Prostate gland (tissue), 2 donors: ENCODE results near the gene ZNF423. TPM values are rescaled to one million over a fixed set of nuclear protein-coding genes. Genes with fewer than 3 reads are reported as not detected.

Experiments used
- DNase-seq: peaks from one replicate; pipeline ENCODE4 v3.0.0-alpha.2; 2019; ENCODE audit warnings: low spot score
- H3K27ac ChIP-seq, 2 donors: fragments of 200-600 bp; sonication (generic); 2 replicates each; pipeline ENCODE4 v1.5.1; 2017 to 2019
- H3K27me3 ChIP-seq: fragments of 200-600 bp; sonication (generic); replicated peaks from 2 replicates; pipeline ENCODE4 v1.5.1; 2019; ENCODE audit not compliant: insufficient read depth
- H3K36me3 ChIP-seq, 2 donors: fragments of 200-600 bp; sonication (generic); 1 replicate in 1 of 2; 2 replicates in 1 of 2; pipeline versions ENCODE4 v1.5.1 to v1.8.1; 2017 to 2019
- H3K4me1 ChIP-seq: fragments of 200-600 bp; sonication (generic); replicated peaks from 2 replicates; pipeline ENCODE4 v1.5.1; 2019
- H3K4me3 ChIP-seq, 2 donors: fragments of 200-600 bp; sonication (generic); 2 replicates each; pipeline ENCODE4 v1.5.1; 2017 to 2019
- H3K9me3 ChIP-seq: fragments of 200-600 bp; sonication (generic); 2 replicates; pipeline ENCODE4 v1.5.1; 2017
- POLR2A ChIP-seq: fragments of 450-650 bp; IDR thresholded peaks from one replicate; pipeline ENCODE4 v1.6.1; 2016; ENCODE audit warnings: antibody characterized with exemption, mild to moderate bottlenecking
- POLR2AphosphoS5 ChIP-seq: sonication (generic); formaldehyde crosslinking; IDR thresholded peaks from one replicate; pipeline ENCODE4 v1.6.1; 2017; ENCODE audit warnings: antibody characterized with exemption
- WGBS: methylation state at CpG from one replicate; pipeline ENCODE4 v1.1.5; 2018; 5-methylcytosine and 5-hydroxymethylcytosine counted together
- intact Hi-C: fragments of 100-400 bp; cut with DNase I; formaldehyde crosslinking; loops from one replicate; pipeline ENCODE4 v1.14.2; 2022
- total RNA-seq, 2 donors: library from RNA; depleted of rRNA; stranded (reverse); fragments of >200 nt; gene quantifications; one replicate each; pipeline ENCODE4 v1.1.0, GENCODE V29; 2016
- TF ChIP-seq, protein P1 (sequence below), 4 experiments: fragments of 200-600 bp in 2 of 4; fragments of 450-650 bp in 2 of 4; sonication (generic) in 2 of 4; IDR thresholded peaks; 1 replicate in 3 of 4; 2 replicates in 1 of 4; pipeline ENCODE4 v1.5.1; 2016 to 2019; ENCODE audit warnings: antibody characterized with exemption in 4 of 4, mild to moderate bottlenecking in 2 of 4, moderate library complexity in 2 of 4

Gene ZNF423
- total RNA-seq, 2 donors from 2014 or later: 6.1 to 22.7 TPM

DNA sequence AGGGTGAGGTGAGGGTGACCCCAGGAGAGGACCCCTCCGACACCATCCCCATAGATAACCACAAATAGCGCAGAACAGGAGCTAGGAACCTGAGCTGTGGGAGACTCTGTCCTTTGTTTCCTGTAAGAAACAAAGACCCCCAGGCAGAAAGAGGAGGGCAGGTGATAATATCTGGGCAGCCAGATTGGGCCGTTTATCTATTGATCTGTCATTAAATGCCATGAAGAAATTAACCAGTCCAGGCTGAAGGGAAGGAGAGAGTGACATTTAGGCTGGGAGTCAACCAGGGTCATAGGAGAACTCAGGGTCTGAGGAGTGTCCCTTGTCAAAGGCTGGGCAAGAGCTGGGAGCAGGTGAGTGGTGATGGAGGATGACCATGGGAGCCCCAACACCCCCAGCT, 324.5 kb downstream of the ZNF423 start:
- intact Hi-C loops: no loop called here
- WGBS: 86% methylated on average over 3 of the region's 3 CpGs
- no peak for DNase-seq
- no peaks in the 10 kb centered on the region for H3K36me3 ChIP-seq
- TF ChIP-seq POLR2A (no peak), POLR2AphosphoS5 (no peak)
- TF ChIP-seq, protein P1, sequence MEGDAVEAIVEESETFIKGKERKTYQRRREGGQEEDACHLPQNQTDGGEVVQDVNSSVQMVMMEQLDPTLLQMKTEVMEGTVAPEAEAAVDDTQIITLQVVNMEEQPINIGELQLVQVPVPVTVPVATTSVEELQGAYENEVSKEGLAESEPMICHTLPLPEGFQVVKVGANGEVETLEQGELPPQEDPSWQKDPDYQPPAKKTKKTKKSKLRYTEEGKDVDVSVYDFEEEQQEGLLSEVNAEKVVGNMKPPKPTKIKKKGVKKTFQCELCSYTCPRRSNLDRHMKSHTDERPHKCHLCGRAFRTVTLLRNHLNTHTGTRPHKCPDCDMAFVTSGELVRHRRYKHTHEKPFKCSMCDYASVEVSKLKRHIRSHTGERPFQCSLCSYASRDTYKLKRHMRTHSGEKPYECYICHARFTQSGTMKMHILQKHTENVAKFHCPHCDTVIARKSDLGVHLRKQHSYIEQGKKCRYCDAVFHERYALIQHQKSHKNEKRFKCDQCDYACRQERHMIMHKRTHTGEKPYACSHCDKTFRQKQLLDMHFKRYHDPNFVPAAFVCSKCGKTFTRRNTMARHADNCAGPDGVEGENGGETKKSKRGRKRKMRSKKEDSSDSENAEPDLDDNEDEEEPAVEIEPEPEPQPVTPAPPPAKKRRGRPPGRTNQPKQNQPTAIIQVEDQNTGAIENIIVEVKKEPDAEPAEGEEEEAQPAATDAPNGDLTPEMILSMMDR (IDR thresholded peaks at IDR 0.05): no peak
- H3K27me3 ChIP-seq: no peaks in the 10 kb centered on the region
- H3K4me3 ChIP-seq: no peak overlapping the region
- no peaks in the 10 kb centered on the region for H3K9me3 ChIP-seq
- no peaks in the 10 kb centered on the region for H3K4me1 ChIP-seq
- no peak overlapping the region for H3K27ac ChIP-seq

DNA sequence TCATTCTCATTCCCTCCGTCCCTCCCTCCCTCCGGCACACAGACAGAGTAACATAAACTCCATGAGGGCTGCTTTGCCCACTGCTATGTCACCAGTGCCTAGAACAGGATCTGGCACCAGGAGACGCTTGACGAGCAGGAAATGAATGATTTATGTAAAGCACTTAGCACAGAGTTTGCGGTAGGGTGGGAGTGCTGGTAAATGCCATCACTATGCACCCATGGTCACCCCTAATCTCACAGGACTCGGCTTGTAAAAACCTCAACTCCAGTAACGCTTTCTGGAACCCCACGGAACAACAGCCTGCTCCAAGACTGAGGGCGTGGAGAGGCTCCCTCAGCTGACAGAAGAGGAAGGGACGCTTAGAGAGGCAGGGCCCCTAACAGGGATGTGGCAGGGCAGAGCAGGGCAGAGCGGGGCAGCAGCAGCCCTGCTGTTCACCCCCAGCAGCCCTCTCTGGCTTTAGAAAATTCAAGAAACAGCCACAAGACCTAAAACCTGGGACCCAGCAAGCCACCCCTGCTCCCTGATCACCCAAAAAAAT, 325.4 kb downstream of the ZNF423 start:
- TF ChIP-seq POLR2A: no peak
- no peak for TF ChIP-seq POLR2AphosphoS5
- TF ChIP-seq, protein P1 (IDR thresholded peaks at IDR 0.05): no peak
- no peaks in the 10 kb centered on the region for H3K36me3 ChIP-seq
- H3K4me3 ChIP-seq: no peak overlapping the region
- no peak overlapping the region for H3K27ac ChIP-seq
- H3K27me3 ChIP-seq: no peaks in the 10 kb centered on the region
- intact Hi-C loops: no loop called here
- whole genome bisulfite sequencing: 62% methylated on average over 11 of the region's 11 CpGs
- no peaks in the 10 kb centered on the region for H3K4me1 ChIP-seq
- H3K9me3 ChIP-seq: no peaks in the 10 kb centered on the region
- DNase-seq: no peak

DNA sequence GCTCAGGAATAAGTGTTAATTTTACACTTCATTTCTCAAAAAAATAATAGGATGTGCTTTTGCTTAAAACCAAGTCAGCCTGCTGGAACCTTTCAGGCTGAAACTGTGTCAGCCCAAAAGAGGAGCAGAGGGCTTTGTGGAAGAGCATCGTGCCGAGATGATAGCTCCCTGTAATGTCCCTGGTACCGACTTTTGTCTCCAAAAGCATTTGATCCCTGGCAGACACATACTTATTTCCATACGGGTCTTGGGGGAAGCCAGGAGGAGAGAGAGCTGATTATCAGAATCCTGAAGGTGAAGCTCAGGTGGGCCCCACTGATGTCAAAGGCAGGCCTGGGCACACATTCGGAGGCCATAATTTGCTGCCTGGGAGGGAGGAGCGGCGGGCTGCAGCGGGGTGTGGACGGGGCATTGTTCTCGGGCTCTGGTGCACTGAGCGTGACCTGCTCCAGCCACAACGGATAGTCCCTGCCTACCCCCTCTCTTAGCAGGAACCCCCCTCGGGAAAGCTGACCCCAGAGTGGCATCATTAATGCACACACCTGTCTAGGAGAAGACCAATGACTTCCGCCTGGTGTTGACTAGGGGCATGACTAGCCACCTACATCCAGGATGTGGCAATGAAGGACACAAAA, 326.4 kb downstream of the ZNF423 start:
- 86% methylated on average over 14 of the region's 14 CpGs for WGBS
- no peak for DNase-seq
- no peaks in the 10 kb centered on the region for H3K4me1 ChIP-seq
- no peak overlapping the region for H3K27ac ChIP-seq
- H3K9me3 ChIP-seq: no peaks in the 10 kb centered on the region
- H3K27me3 ChIP-seq: no peaks in the 10 kb centered on the region
- no peak for TF ChIP-seq POLR2A
- TF ChIP-seq, protein P1 (IDR thresholded peaks at IDR 0.05): no peak
- no peak for TF ChIP-seq POLR2AphosphoS5
- H3K36me3 ChIP-seq: no peaks in the 10 kb centered on the region
- H3K4me3 ChIP-seq: no peak overlapping the region
- intact Hi-C loops: no loop called here

DNA sequence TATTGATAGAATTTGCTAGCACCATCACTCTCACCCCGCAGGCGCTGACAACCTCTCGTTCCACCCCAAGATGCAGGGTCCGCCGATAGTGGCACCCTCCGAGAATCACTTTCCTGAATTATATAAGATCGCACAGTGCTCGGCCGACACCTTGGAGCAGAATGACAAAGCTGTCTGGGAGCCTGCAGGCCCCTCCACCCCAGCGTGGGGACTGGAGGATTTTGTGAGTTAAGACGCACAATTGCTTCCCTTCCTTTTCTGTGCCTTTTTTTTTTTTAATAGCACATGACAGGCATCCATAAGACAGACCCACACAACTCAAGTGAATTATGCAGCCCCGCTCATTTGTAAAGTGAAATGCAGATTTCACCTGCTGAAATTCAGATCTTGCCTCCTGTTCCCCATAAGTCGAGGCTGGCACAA, 327.0 kb downstream of the ZNF423 start:
- H3K4me3 ChIP-seq: no peak overlapping the region
- no peaks in the 10 kb centered on the region for H3K27me3 ChIP-seq
- WGBS: 90% methylated on average over 13 of the region's 13 CpGs
- H3K36me3 ChIP-seq: no peaks in the 10 kb centered on the region
- no peaks in the 10 kb centered on the region for H3K4me1 ChIP-seq
- DNase-seq: no peak
- no peaks in the 10 kb centered on the region for H3K9me3 ChIP-seq
- no peak for TF ChIP-seq POLR2A
- TF ChIP-seq, protein P1 (IDR thresholded peaks at IDR 0.05): no peak
- TF ChIP-seq POLR2AphosphoS5: no peak
- intact Hi-C loops: no loop called here
- no peak overlapping the region for H3K27ac ChIP-seq
